HepG2 (cell line): ENCODE measurements around the gene DERL2. TPM values are rescaled to one million over a fixed set of nuclear protein-coding genes. Genes with fewer than 3 reads are reported as not detected.

Experiments used
- AHR ChIP-seq: IDR thresholded peaks from 2 replicates; pipeline ENCODE4 v1.6.1; 2018; ENCODE audit warnings: missing genetic modification reagents, missing compliant biosample characterization
- BCL3 ChIP-seq: sonication (generic); formaldehyde crosslinking; IDR thresholded peaks from 2 replicates; pipeline ENCODE4 v1.5.1; 2020; ENCODE audit warnings: mild to moderate bottlenecking, missing genetic modification reagents, moderate library complexity
- CEBPB ChIP-seq: IDR thresholded peaks from 2 replicates; pipeline ENCODE4 v1.6.1; 2011; ENCODE audit warnings: low read depth, low read length, improper control_type of control experiment, borderline replicate concordance
- DR1 ChIP-seq: sonication (generic); formaldehyde crosslinking; IDR thresholded peaks from 2 replicates; pipeline ENCODE4 v1.8.0; 2021; ENCODE audit warnings: mild to moderate bottlenecking, missing genetic modification reagents, inconsistent platforms
- FOXK2 ChIP-seq: fragments of 450-650 bp; IDR thresholded peaks from 2 replicates; pipeline ENCODE4 v1.6.1; 2016
- GABPB1 ChIP-seq: IDR thresholded peaks from 2 replicates; pipeline ENCODE4 v1.6.1; 2016; ENCODE audit warnings: mild to moderate bottlenecking, missing genetic modification reagents, moderate library complexity, missing compliant biosample characterization
- MIER2 ChIP-seq: IDR thresholded peaks from 2 replicates; pipeline ENCODE4 v1.6.1; 2016; ENCODE audit warnings: missing biosample characterization, missing genetic modification reagents
- NR2F1 ChIP-seq, 2 experiments: fragments of 450-650 bp in 1 of 2; formaldehyde crosslinking in 1 of 2; IDR thresholded peaks; 2 replicates each; pipeline versions ENCODE4 v1.5.0 to v1.6.1; 2016 to 2020; ENCODE audit warnings: mild to moderate bottlenecking in 1 of 2, missing compliant biosample characterization in 1 of 2, missing genetic modification reagents in 1 of 2, moderate library complexity in 1 of 2
- RELA ChIP-seq: sonication (generic); formaldehyde crosslinking; IDR thresholded peaks from 2 replicates; pipeline ENCODE4 v1.4.0; 2020; ENCODE audit warnings: missing genetic modification reagents
- THAP7 ChIP-seq: sonication (generic); formaldehyde crosslinking; IDR thresholded peaks from 2 replicates; pipeline ENCODE4 v1.8.1; 2023; ENCODE audit warnings: mild to moderate bottlenecking, missing genetic modification reagents
- ZGPAT ChIP-seq: IDR thresholded peaks from 2 replicates; pipeline ENCODE4 v1.6.1; 2016; ENCODE audit warnings: mild to moderate bottlenecking
- ZNF136 ChIP-seq: sonication (generic); formaldehyde crosslinking; IDR thresholded peaks from 2 replicates; pipeline ENCODE4 v1.8.1; 2022; ENCODE audit warnings: low read depth, mild to moderate bottlenecking, moderate library complexity, missing genetic modification reagents
- ZNF292 ChIP-seq: sonication (generic); formaldehyde crosslinking; IDR thresholded peaks from 2 replicates; pipeline ENCODE4 v1.8.1; 2022; ENCODE audit warnings: mild to moderate bottlenecking, low read depth, missing genetic modification reagents, borderline replicate concordance
- ZNF331 ChIP-seq: sonication (generic); formaldehyde crosslinking; IDR thresholded peaks from 2 replicates; pipeline ENCODE4 v1.4.0; 2020; ENCODE audit warnings: missing genetic modification reagents
- ZNF552 ChIP-seq: sonication (generic); formaldehyde crosslinking; IDR thresholded peaks from 2 replicates; pipeline ENCODE4 v1.9.0; 2022; ENCODE audit warnings: missing genetic modification reagents, mild to moderate bottlenecking, borderline replicate concordance
- ZNF564 ChIP-seq: sonication (generic); formaldehyde crosslinking; IDR thresholded peaks from 2 replicates; pipeline ENCODE4 v1.8.1; 2023; ENCODE audit warnings: mild to moderate bottlenecking, missing genetic modification reagents
- ZNF569 ChIP-seq: sonication (generic); formaldehyde crosslinking; IDR thresholded peaks from 2 replicates; pipeline ENCODE4 v1.5.0; 2020; ENCODE audit warnings: mild to moderate bottlenecking, missing genetic modification reagents, moderate library complexity, borderline replicate concordance
- ZNF784 ChIP-seq: sonication (generic); formaldehyde crosslinking; IDR thresholded peaks from 2 replicates; pipeline ENCODE4 v1.5.1; 2020; ENCODE audit warnings: missing genetic modification reagents, mild to moderate bottlenecking, borderline replicate concordance
- polyA plus RNA-seq, 8 experiments: library from polyadenylated mRNA; depleted of rRNA in 3 of 8; stranded (reverse) in 7 of 8; unstranded in 1 of 8; fragments of >200 nt; fragmentation: Illumina TruSeq in 4 of 8; extraction: Trizol in 4 of 8; gene quantifications; 2 replicates each; pipeline versions ENCODE4 v1.2.1 to v1.2.3, GENCODE V29; 2011 to 2016; ENCODE audit warnings: low read depth in 4 of 8, missing spikeins in 1 of 8, mixed read lengths in 1 of 8; ENCODE audit not compliant: insufficient read depth in 1 of 8
- total RNA-seq, 5 experiments: library from RNA; depleted of rRNA; stranded (reverse); fragments of >200 nt; fragmentation: Illumina TruSeq; extraction: Trizol; gene quantifications; 2 replicates each; pipeline ENCODE4 v1.2.3, GENCODE V29; 2016; ENCODE audit warnings: low read depth in 1 of 5
- TF ChIP-seq, protein P1 (sequence below): sonication (generic); formaldehyde crosslinking; IDR thresholded peaks from 2 replicates; pipeline ENCODE4 v1.4.0; 2020; ENCODE audit warnings: missing genetic modification reagents

The DERL2 gene
- total and polyA plus RNA-seq, 2 of the 13 experiments (the other 11 are each of a cell fraction or from before 2014, with no cell fraction given) = 59.3 to 65.2 TPM

DNA sequence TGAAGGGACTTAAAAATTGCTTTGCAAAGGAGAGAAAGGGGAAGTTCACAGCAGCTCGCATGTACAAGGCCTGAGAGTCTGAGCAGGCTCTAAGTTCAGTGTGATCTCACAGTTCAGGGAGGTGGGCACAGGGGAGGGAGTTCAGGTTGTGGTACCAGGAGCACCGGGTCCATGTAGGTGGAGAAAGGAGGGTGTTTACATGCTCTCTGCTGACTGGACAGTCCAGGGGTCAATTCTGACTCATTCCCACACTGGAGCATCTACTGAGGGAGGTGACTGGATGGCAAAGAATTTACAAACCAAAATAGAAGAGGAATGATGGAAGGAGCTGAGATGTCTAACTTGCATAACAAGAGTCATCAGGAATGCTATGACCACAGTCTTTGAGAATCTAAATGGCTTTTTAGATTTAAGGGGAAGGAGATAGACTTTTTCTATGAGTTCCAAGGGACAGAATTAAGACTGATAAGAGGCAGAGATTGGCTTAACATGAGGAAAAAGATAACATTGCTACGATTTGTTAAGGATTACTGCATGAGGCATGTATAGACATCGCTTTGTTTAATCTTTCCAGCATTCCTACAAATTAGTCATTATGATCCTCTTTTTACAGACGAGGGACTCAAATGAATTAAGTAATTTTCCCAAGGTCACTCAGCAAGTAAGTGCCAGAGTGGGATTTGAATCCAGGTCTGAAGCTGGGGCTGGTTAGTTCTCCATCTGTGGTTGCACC lies 30.2 kb upstream of the DERL2 start (continued):
- TF ChIP-seq BCL3 (no peak), NR2F1 (CRISPR knock-in tag; IDR thresholded peaks at IDR 0.05) (peak; percentile 32 to 71; a peak in 2 of 4 replicates), ZGPAT (CRISPR knock-in tag) (peak; percentile 64), THAP7 (CRISPR knock-in tag) (no peak), ZNF331 (CRISPR knock-in tag) (peak; percentile 56; the same call in 1 of the 2 replicates), ZNF569 (CRISPR knock-in tag) (no peak), MIER2 (CRISPR knock-in tag) (0 out of 2 replicates have a peak, but pooled peaks have one; percentile 40), CEBPB (no peak), DR1 (no peak), ZNF292 (peak; percentile 38; the same call in 1 of the 2 replicates), ZNF784 (CRISPR knock-in tag) (no peak), ZNF552 (CRISPR knock-in tag) (no peak), AHR (CRISPR knock-in tag) (no peak), ZNF136 (CRISPR knock-in tag) (no peak), RELA (CRISPR knock-in tag) (no peak), GABPB1 (CRISPR knock-in tag) (no peak), FOXK2 (peak; percentile 90), ZNF564 (CRISPR knock-in tag) (no peak)
- TF ChIP-seq, protein P1, sequence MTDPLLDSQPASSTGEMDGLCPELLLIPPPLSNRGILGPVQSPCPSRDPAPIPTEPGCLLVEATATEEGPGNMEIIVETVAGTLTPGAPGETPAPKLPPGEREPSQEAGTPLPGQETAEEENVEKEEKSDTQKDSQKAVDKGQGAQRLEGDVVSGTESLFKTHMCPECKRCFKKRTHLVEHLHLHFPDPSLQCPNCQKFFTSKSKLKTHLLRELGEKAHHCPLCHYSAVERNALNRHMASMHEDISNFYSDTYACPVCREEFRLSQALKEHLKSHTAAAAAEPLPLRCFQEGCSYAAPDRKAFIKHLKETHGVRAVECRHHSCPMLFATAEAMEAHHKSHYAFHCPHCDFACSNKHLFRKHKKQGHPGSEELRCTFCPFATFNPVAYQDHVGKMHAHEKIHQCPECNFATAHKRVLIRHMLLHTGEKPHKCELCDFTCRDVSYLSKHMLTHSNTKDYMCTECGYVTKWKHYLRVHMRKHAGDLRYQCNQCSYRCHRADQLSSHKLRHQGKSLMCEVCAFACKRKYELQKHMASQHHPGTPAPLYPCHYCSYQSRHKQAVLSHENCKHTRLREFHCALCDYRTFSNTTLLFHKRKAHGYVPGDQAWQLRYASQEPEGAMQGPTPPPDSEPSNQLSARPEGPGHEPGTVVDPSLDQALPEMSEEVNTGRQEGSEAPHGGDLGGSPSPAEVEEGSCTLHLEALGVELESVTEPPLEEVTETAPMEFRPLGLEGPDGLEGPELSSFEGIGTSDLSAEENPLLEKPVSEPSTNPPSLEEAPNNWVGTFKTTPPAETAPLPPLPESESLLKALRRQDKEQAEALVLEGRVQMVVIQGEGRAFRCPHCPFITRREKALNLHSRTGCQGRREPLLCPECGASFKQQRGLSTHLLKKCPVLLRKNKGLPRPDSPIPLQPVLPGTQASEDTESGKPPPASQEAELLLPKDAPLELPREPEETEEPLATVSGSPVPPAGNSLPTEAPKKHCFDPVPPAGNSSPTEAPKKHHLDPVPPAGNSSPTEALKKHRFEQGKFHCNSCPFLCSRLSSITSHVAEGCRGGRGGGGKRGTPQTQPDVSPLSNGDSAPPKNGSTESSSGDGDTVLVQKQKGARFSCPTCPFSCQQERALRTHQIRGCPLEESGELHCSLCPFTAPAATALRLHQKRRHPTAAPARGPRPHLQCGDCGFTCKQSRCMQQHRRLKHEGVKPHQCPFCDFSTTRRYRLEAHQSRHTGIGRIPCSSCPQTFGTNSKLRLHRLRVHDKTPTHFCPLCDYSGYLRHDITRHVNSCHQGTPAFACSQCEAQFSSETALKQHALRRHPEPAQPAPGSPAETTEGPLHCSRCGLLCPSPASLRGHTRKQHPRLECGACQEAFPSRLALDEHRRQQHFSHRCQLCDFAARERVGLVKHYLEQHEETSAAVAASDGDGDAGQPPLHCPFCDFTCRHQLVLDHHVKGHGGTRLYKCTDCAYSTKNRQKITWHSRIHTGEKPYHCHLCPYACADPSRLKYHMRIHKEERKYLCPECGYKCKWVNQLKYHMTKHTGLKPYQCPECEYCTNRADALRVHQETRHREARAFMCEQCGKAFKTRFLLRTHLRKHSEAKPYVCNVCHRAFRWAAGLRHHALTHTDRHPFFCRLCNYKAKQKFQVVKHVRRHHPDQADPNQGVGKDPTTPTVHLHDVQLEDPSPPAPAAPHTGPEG = no peak
